Esophagus muscularis mucosa (tissue), 3 donors: ENCODE results near the gene HS6ST3.

Experiments used
- POLR2A ChIP-seq: fragments of 450-650 bp; IDR thresholded peaks from one replicate; pipeline ENCODE4 v1.6.1; 2017; ENCODE audit warnings: antibody characterized with exemption, moderate library complexity, mild to moderate bottlenecking, low read depth
- POLR2AphosphoS5 ChIP-seq, 2 donors: sonication (generic); formaldehyde crosslinking; IDR thresholded peaks; one replicate each; pipeline ENCODE4 v1.6.1; 2017; ENCODE audit warnings: antibody characterized with exemption in 2 of 2
- TF ChIP-seq, protein P1 (sequence below), 3 experiments: fragments of 200-600 bp in 2 of 3; fragments of 450-650 bp in 1 of 3; sonication (generic) in 2 of 3; IDR thresholded peaks; one replicate each; pipeline ENCODE4 v1.5.1; 2017 to 2019; ENCODE audit warnings: antibody characterized with exemption in 3 of 3, mild to moderate bottlenecking in 2 of 3, moderate library complexity in 1 of 3

DNA sequence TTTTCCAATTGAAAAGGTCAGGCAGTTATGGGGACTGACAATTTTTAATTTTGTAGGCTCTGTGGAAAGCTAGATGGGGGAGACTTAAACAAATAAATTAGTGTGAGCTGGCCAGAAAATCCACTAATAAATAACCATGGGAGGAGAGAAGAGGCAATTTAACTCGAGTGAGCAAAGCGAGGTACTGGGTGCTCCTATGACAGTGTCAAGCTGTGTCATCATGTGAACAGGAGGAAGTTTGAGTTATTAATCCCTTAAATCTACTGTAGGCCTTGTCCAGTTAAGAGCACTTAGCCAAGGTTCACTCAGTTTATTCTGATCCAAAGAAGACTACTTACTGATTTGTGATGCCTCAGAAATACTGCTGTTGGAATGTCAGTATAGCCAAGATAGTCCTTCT lies 781.6 kb downstream of the HS6ST3 start:
- TF ChIP-seq, protein P1, sequence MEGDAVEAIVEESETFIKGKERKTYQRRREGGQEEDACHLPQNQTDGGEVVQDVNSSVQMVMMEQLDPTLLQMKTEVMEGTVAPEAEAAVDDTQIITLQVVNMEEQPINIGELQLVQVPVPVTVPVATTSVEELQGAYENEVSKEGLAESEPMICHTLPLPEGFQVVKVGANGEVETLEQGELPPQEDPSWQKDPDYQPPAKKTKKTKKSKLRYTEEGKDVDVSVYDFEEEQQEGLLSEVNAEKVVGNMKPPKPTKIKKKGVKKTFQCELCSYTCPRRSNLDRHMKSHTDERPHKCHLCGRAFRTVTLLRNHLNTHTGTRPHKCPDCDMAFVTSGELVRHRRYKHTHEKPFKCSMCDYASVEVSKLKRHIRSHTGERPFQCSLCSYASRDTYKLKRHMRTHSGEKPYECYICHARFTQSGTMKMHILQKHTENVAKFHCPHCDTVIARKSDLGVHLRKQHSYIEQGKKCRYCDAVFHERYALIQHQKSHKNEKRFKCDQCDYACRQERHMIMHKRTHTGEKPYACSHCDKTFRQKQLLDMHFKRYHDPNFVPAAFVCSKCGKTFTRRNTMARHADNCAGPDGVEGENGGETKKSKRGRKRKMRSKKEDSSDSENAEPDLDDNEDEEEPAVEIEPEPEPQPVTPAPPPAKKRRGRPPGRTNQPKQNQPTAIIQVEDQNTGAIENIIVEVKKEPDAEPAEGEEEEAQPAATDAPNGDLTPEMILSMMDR (IDR thresholded peaks at IDR 0.05), result no peak
- TF ChIP-seq POLR2A, result no peak
- TF ChIP-seq POLR2AphosphoS5 (IDR thresholded peaks at IDR 0.05), result no peak
